ENCODE results near the gene F2R. TPM values are rescaled to one million over a fixed set of nuclear protein-coding genes. Genes with fewer than 3 reads are reported as not detected.
A peak's percentile ranks its signal among the peaks of the same experiment; 100 is the strongest.

The F2R gene
- total RNA-seq, 3 donors from 2014 or later (not counting 1 experiment from before 2014, with no cell fraction given): 43.2 to 53.9 (median 50.1) TPM

DNA sequence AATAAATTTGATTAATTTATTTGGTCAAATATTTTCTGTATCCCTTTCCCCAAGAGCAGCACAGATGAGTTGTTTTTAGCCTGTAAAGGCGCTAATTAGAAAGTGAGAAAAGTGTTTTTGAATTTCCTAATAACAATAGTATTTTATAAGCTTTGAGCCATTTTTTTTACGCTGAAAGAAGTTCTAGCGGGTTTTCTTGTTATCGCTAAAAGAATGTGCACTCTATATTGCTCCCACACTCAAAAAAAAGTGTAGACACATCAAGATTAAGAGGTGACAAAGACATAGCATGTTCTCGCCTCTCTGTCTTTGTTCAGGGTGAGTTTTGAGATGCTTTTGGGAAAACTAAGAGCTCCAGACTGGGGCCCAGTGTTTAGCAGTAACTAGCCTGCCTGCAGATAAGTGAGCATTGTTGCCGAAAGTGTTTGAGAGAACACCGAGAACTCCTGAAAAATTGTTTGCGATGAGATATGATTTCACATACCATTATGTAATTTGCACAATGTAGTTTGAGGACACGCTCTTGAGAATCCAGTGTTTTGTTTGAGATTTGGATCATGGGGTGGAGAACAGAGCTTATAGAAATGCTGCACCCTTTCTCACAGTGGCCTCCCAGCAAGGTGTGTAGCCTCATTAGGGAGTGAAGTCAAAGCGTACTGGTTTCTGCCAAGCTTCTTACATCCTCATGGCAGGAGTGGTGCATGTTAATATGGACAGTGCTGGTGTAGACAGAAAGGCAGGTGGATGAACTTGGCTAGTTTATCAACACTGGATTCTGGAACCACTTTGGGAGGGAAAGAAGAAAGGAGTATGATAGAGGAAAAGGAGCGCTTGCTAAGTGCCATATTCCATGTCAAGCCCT is 1.5 kb downstream of the F2R start:
- peak overlapping the region; percentile 88 to 92 for H3K27ac Mint-ChIP-seq
- intact Hi-C loops (cut with micrococcal nuclease): loop anchor here (10.0 kb wide), 1 partner anchor 113 kb away; no protein-coding TSS in a partner anchor
- no peaks in the 10 kb centered on the region for H3K36me3 Mint-ChIP-seq
- ATAC-seq (no peak), DNase-seq (no peak)
- peaks cover 5% of the 10 kb centered on the region for H3K27me3 ChIP-seq (ENCODE audit: control insufficient read depth, insufficient read depth, low read length)
- H3K4me1 Mint-ChIP-seq: peaks cover 49 to 66% of the 10 kb centered on the region in 2 donors
- H3K36me3 ChIP-seq (ENCODE audit: control insufficient read depth, insufficient read depth, low read length): no peaks in the 10 kb centered on the region
- H3K4me3 Mint-ChIP-seq: peak overlapping the region; percentile 96
- no peaks in the 10 kb centered on the region for H3K27me3 Mint-ChIP-seq (ENCODE audit: low read depth in 2 of 2)
- peaks cover 55% of the 10 kb centered on the region for H3K4me1 ChIP-seq (ENCODE audit: control insufficient read depth, insufficient read depth, low read length)
- no peaks in the 10 kb centered on the region for H3K9me3 ChIP-seq (ENCODE audit: control insufficient read depth, insufficient read depth, low read length)
- peak overlapping the region; percentile 64 for H3K4me3 ChIP-seq (ENCODE audit: low read length)
- TF ChIP-seq, protein P1, sequence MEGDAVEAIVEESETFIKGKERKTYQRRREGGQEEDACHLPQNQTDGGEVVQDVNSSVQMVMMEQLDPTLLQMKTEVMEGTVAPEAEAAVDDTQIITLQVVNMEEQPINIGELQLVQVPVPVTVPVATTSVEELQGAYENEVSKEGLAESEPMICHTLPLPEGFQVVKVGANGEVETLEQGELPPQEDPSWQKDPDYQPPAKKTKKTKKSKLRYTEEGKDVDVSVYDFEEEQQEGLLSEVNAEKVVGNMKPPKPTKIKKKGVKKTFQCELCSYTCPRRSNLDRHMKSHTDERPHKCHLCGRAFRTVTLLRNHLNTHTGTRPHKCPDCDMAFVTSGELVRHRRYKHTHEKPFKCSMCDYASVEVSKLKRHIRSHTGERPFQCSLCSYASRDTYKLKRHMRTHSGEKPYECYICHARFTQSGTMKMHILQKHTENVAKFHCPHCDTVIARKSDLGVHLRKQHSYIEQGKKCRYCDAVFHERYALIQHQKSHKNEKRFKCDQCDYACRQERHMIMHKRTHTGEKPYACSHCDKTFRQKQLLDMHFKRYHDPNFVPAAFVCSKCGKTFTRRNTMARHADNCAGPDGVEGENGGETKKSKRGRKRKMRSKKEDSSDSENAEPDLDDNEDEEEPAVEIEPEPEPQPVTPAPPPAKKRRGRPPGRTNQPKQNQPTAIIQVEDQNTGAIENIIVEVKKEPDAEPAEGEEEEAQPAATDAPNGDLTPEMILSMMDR (IDR thresholded peaks at IDR 0.05): no peak
- no peaks in the 10 kb centered on the region for H3K9me3 Mint-ChIP-seq
- H3K27ac ChIP-seq (ENCODE audit: low read length): peak overlapping the region; percentile 8
- 82% methylated on average over 10 of the region's 11 CpGs for WGBS (ENCODE audit: insufficient coverage)

GRCh38 chr5:76718381-76718832 is 2.5 kb downstream of the F2R start:
- intact Hi-C loops (cut with micrococcal nuclease): loop anchor here (10.0 kb wide), 1 partner anchor 114 kb away; no protein-coding TSS in a partner anchor
- H3K27me3 ChIP-seq (ENCODE audit: control insufficient read depth, insufficient read depth, low read length): peaks cover 5% of the 10 kb centered on the region
- H3K9me3 ChIP-seq (ENCODE audit: control insufficient read depth, insufficient read depth, low read length): no peaks in the 10 kb centered on the region
- TF ChIP-seq, protein P1 (IDR thresholded peaks at IDR 0.05): no peak
- 93% methylated on average over 5 of the region's 5 CpGs for WGBS (ENCODE audit: insufficient coverage)
- no peak for DNase-seq
- no peak overlapping the region for H3K27ac ChIP-seq (ENCODE audit: low read length)
- H3K4me1 Mint-ChIP-seq: peaks cover 49 to 73% of the 10 kb centered on the region in 2 donors
- H3K9me3 Mint-ChIP-seq: no peaks in the 10 kb centered on the region
- peak overlapping the region; percentile 63 for H3K4me3 Mint-ChIP-seq
- H3K27ac Mint-ChIP-seq: peak overlapping the region; percentile 75 to 88
- ATAC-seq: no peak
- no peaks in the 10 kb centered on the region for H3K36me3 ChIP-seq (ENCODE audit: control insufficient read depth, insufficient read depth, low read length)
- H3K27me3 Mint-ChIP-seq (ENCODE audit: low read depth in 2 of 2): no peaks in the 10 kb centered on the region
- H3K4me3 ChIP-seq (ENCODE audit: low read length): no peak overlapping the region
- no peaks in the 10 kb centered on the region for H3K36me3 Mint-ChIP-seq
- peaks cover 55% of the 10 kb centered on the region for H3K4me1 ChIP-seq (ENCODE audit: control insufficient read depth, insufficient read depth, low read length)

DNA sequence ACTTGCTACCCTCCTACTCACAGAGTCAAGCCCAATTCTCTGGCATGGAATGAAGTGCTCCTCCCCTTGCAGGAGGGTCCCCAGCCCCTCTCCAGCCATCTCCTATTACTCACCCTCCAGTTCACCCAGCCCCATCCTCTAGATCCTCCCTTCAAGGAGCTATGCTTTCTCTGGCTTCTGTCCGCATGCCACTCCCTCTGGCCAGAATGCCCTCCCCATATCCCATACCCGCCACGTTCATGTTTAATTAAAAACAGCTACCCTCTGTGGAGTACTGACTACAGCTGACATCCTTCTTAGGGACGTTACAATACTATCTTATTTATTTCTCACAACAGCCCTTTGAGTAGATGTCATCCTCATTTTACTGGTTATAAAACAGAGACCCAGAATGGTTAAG is 3.0 kb downstream of the F2R start:
- no peaks in the 10 kb centered on the region for H3K36me3 ChIP-seq (ENCODE audit: control insufficient read depth, insufficient read depth, low read length)
- no peaks in the 10 kb centered on the region for H3K9me3 ChIP-seq (ENCODE audit: control insufficient read depth, insufficient read depth, low read length)
- H3K27ac ChIP-seq (ENCODE audit: low read length): no peak overlapping the region
- Mint-ChIP-seq H3K27me3 (ENCODE audit: low read depth in 2 of 2) (no peaks in the 10 kb centered on the region), H3K4me1 (peaks cover 49 to 73% of the 10 kb centered on the region in 2 donors), H3K27ac (peak overlapping the region; percentile 75 to 88), H3K9me3 (no peaks in the 10 kb centered on the region), H3K36me3 (no peaks in the 10 kb centered on the region), H3K4me3 (peak overlapping the region; percentile 63)
- H3K27me3 ChIP-seq (ENCODE audit: control insufficient read depth, insufficient read depth, low read length): peaks cover 5% of the 10 kb centered on the region
- DNase-seq (no peak), ATAC-seq (no peak)
- H3K4me3 ChIP-seq (ENCODE audit: low read length): no peak overlapping the region
- H3K4me1 ChIP-seq (ENCODE audit: control insufficient read depth, insufficient read depth, low read length): peaks cover 55% of the 10 kb centered on the region
- 95% methylated on average over 4 of the region's 4 CpGs for whole genome bisulfite sequencing (ENCODE audit: insufficient coverage)
- TF ChIP-seq, protein P1 (IDR thresholded peaks at IDR 0.05): no peak
- intact Hi-C loops (cut with micrococcal nuclease): loop anchor here (10.0 kb wide), 1 partner anchor 114 kb away; no protein-coding TSS in a partner anchor
